Mesendoderm (in vitro differentiated cells): ENCODE data around the gene ITM2C.

Experiments
- DNase-seq: peaks from one replicate; pipeline ENCODE4 v3.0.0; 2013
- H2AK5ac ChIP-seq: 2 replicates; pipeline ENCODE4 v1.6.1; 2013; ENCODE audit warnings: low read length, inconsistent platforms
- H2BK120ac ChIP-seq: 2 replicates; pipeline ENCODE4 v1.6.1; 2013; ENCODE audit warnings: low read depth, mild to moderate bottlenecking, low read length, moderate library complexity, mixed read lengths
- H2BK15ac ChIP-seq: replicated peaks from 2 replicates; pipeline ENCODE4 v1.6.1; 2013; ENCODE audit warnings: low read depth, mild to moderate bottlenecking, moderate library complexity
- H2BK5ac ChIP-seq: 2 replicates; pipeline ENCODE4 v1.6.1; 2013; ENCODE audit warnings: low read length, inconsistent platforms
- H3K18ac ChIP-seq: 2 replicates; pipeline ENCODE4 v1.6.1; 2013; ENCODE audit warnings: mild to moderate bottlenecking, low read length, mixed read lengths
- H3K23ac ChIP-seq: one replicate; pipeline ENCODE4 v1.6.1; 2013; ENCODE audit warnings: low read length
- H3K27ac ChIP-seq: 2 replicates; pipeline ENCODE4 v1.5.1; 2013; ENCODE audit warnings: low read depth, mild to moderate bottlenecking, inconsistent platforms, low read length, moderate library complexity
- H3K27me3 ChIP-seq: 2 replicates; pipeline ENCODE4 v1.6.1; 2013; ENCODE audit warnings: low read length, control low read depth, mild to moderate bottlenecking, inconsistent platforms; ENCODE audit not compliant: insufficient read depth, poor library complexity
- H3K36me3 ChIP-seq: 2 replicates; pipeline ENCODE4 v1.6.1; 2013; ENCODE audit warnings: low read length, inconsistent platforms; ENCODE audit not compliant: control insufficient read depth, insufficient read depth
- H3K4ac ChIP-seq: one replicate; pipeline ENCODE4 v1.6.1; 2013; ENCODE audit warnings: low read depth, mild to moderate bottlenecking, low read length, moderate library complexity
- H3K4me1 ChIP-seq: 2 replicates; pipeline ENCODE4 v1.6.1; 2013; ENCODE audit warnings: low read depth, low read length, inconsistent platforms; ENCODE audit not compliant: control insufficient read depth
- H3K4me2 ChIP-seq: 2 replicates; pipeline ENCODE4 v1.6.1; 2013; ENCODE audit warnings: low read length
- H3K4me3 ChIP-seq: 2 replicates; pipeline ENCODE4 v1.5.1; 2013; ENCODE audit warnings: mild to moderate bottlenecking, low read length
- H3K56ac ChIP-seq: one replicate; pipeline ENCODE4 v1.6.1; 2013; ENCODE audit warnings: low read length
- H3K79me1 ChIP-seq: 2 replicates; pipeline ENCODE4 v1.6.1; 2013; ENCODE audit warnings: low read length, inconsistent platforms
- H3K79me2 ChIP-seq: 2 replicates; pipeline ENCODE4 v1.6.1; 2013; ENCODE audit warnings: mild to moderate bottlenecking, low read length; ENCODE audit not compliant: control insufficient read depth, insufficient read depth
- H3K9ac ChIP-seq: 2 replicates; pipeline ENCODE4 v1.6.1; 2013; ENCODE audit warnings: low read length, inconsistent platforms
- H4K5ac ChIP-seq: one replicate; pipeline ENCODE4 v1.6.1; 2013; ENCODE audit warnings: low read length
- H4K8ac ChIP-seq: one replicate; pipeline ENCODE4 v1.6.1; 2013; ENCODE audit warnings: low read depth, mild to moderate bottlenecking, control low read depth, low read length, moderate library complexity
- WGBS: extraction: QIAGEN DNeasy Blood & Tissue Kit; methylation state at CpG from one replicate; pipeline ENCODE4 v1.1.7; 2013; ENCODE audit warnings: low lambda C conversion rate, missing lambda C conversion rate; ENCODE audit not compliant: insufficient coverage; ENCODE audit errors: extremely low coverage; 5-methylcytosine and 5-hydroxymethylcytosine counted together

The ITM2C gene

GRCh38 chr2:230919681-230920080, 54.9 kb downstream of the ITM2C start:
- no peak overlapping the region for H2BK120ac ChIP-seq
- no peaks in the 10 kb centered on the region for H3K79me1 ChIP-seq
- H3K18ac ChIP-seq = no peak overlapping the region
- no peak overlapping the region for H3K4ac ChIP-seq
- WGBS = no CpG with 5 or more reads among the region's 2 CpGs
- no peaks in the 10 kb centered on the region for H3K79me2 ChIP-seq
- no peak overlapping the region for H3K4me3 ChIP-seq
- H3K4me2 ChIP-seq = no peak overlapping the region
- no peaks in the 10 kb centered on the region for H3K36me3 ChIP-seq
- no peak overlapping the region for H3K9ac ChIP-seq
- H4K5ac ChIP-seq = no peak overlapping the region
- H3K23ac ChIP-seq = no peak overlapping the region
- no peak overlapping the region for H3K56ac ChIP-seq
- H2AK5ac ChIP-seq = no peak overlapping the region
- H2BK5ac ChIP-seq = no peak overlapping the region
- no peaks in the 10 kb centered on the region for H3K4me1 ChIP-seq
- no peaks in the 10 kb centered on the region for H3K27me3 ChIP-seq
- no peak overlapping the region for H2BK15ac ChIP-seq
- H4K8ac ChIP-seq = no peak overlapping the region
- H3K27ac ChIP-seq = no peak overlapping the region
- no peak for DNase-seq

GRCh38 chr2:230920167-230920566, 55.4 kb downstream of the ITM2C start:
- Histone ChIP-seq H2BK5ac (no peak overlapping the region), H3K36me3 (no peaks in the 10 kb centered on the region), H3K27me3 (no peaks in the 10 kb centered on the region), H3K9ac (no peak overlapping the region), H3K4me3 (no peak overlapping the region), H3K79me1 (no peaks in the 10 kb centered on the region), H3K56ac (no peak overlapping the region), H2BK120ac (no peak overlapping the region), H3K79me2 (no peaks in the 10 kb centered on the region), H3K4me1 (no peaks in the 10 kb centered on the region), H3K27ac (no peak overlapping the region), H4K5ac (no peak overlapping the region), H2BK15ac (no peak overlapping the region), H3K23ac (no peak overlapping the region), H3K4me2 (no peak overlapping the region), H3K18ac (no peak overlapping the region), H2AK5ac (no peak overlapping the region), H4K8ac (no peak overlapping the region), H3K4ac (no peak overlapping the region)
- no peak for DNase-seq
- no CpG with 5 or more reads among the region's 2 CpGs for WGBS

- DNase-seq = no peak
- WGBS = no CpG with 5 or more reads among the region's 11 CpGs
- no peak overlapping the region for H3K4ac ChIP-seq
These were observed 57.3 kb downstream of the ITM2C start for GRCh38 chr2:230921806-230922595.

GRCh38 chr2:230922951-230923717, 58.4 kb downstream of the ITM2C start:
- H4K5ac ChIP-seq = no peak overlapping the region
- H3K9ac ChIP-seq = no peak overlapping the region
- H3K79me2 ChIP-seq = no peaks in the 10 kb centered on the region
- H4K8ac ChIP-seq = no peak overlapping the region
- H3K4me2 ChIP-seq = no peak overlapping the region
- H3K56ac ChIP-seq = no peak overlapping the region
- H3K23ac ChIP-seq = no peak overlapping the region
- H3K27me3 ChIP-seq = no peaks in the 10 kb centered on the region
- no peak for DNase-seq
- WGBS = no CpG with 5 or more reads among the region's 16 CpGs
- no peak overlapping the region for H3K18ac ChIP-seq
- no peak overlapping the region for H2AK5ac ChIP-seq
- H2BK120ac ChIP-seq = no peak overlapping the region
- H3K4me3 ChIP-seq = no peak overlapping the region
- H2BK15ac ChIP-seq = no peak overlapping the region
- H3K36me3 ChIP-seq = no peaks in the 10 kb centered on the region
- no peak overlapping the region for H2BK5ac ChIP-seq
- H3K4ac ChIP-seq = no peak overlapping the region
- H3K4me1 ChIP-seq = no peaks in the 10 kb centered on the region
- no peaks in the 10 kb centered on the region for H3K79me1 ChIP-seq
- no peak overlapping the region for H3K27ac ChIP-seq

More at GRCh38 chr2:230921806-230922595, 57.3 kb downstream of the ITM2C start:
- H3K4me3 ChIP-seq = no peak overlapping the region
- no peak overlapping the region for H2BK5ac ChIP-seq
- H3K79me1 ChIP-seq = no peaks in the 10 kb centered on the region
- no peak overlapping the region for H2AK5ac ChIP-seq
- no peak overlapping the region for H3K23ac ChIP-seq
- H3K4me2 ChIP-seq = no peak overlapping the region
- no peaks in the 10 kb centered on the region for H3K79me2 ChIP-seq
- no peak overlapping the region for H3K9ac ChIP-seq
- H3K56ac ChIP-seq = no peak overlapping the region
- H2BK15ac ChIP-seq = no peak overlapping the region
- H3K4me1 ChIP-seq = no peaks in the 10 kb centered on the region
- H3K18ac ChIP-seq = no peak overlapping the region
- H3K27me3 ChIP-seq = no peaks in the 10 kb centered on the region
- no peak overlapping the region for H4K5ac ChIP-seq
- no peak overlapping the region for H3K27ac ChIP-seq
- no peak overlapping the region for H4K8ac ChIP-seq
- H3K36me3 ChIP-seq = no peaks in the 10 kb centered on the region
- no peak overlapping the region for H2BK120ac ChIP-seq

GRCh38 chr2:230924092-230924469, 59.3 kb downstream of the ITM2C start:
- no peak for DNase-seq
- Histone ChIP-seq H3K18ac (no peak overlapping the region), H3K56ac (no peak overlapping the region), H3K4ac (no peak overlapping the region), H3K27ac (no peak overlapping the region), H2AK5ac (no peak overlapping the region), H3K36me3 (no peaks in the 10 kb centered on the region), H3K4me3 (no peak overlapping the region), H3K79me2 (no peaks in the 10 kb centered on the region), H2BK120ac (no peak overlapping the region), H3K23ac (no peak overlapping the region), H4K8ac (no peak overlapping the region), H2BK5ac (no peak overlapping the region), H3K4me2 (no peak overlapping the region), H3K79me1 (no peaks in the 10 kb centered on the region), H3K27me3 (no peaks in the 10 kb centered on the region), H3K9ac (no peak overlapping the region), H3K4me1 (no peaks in the 10 kb centered on the region), H4K5ac (no peak overlapping the region), H2BK15ac (no peak overlapping the region)
- no CpG with 5 or more reads among the region's 6 CpGs for WGBS
